ENCODE measurements around the gene GKAP1.
"Not testable (repeated sequence)": the region's sequence is repeated elsewhere in the genome, so short reads cannot be mapped to it uniquely, and the experiment has no call there.

Gene GKAP1

DNA sequence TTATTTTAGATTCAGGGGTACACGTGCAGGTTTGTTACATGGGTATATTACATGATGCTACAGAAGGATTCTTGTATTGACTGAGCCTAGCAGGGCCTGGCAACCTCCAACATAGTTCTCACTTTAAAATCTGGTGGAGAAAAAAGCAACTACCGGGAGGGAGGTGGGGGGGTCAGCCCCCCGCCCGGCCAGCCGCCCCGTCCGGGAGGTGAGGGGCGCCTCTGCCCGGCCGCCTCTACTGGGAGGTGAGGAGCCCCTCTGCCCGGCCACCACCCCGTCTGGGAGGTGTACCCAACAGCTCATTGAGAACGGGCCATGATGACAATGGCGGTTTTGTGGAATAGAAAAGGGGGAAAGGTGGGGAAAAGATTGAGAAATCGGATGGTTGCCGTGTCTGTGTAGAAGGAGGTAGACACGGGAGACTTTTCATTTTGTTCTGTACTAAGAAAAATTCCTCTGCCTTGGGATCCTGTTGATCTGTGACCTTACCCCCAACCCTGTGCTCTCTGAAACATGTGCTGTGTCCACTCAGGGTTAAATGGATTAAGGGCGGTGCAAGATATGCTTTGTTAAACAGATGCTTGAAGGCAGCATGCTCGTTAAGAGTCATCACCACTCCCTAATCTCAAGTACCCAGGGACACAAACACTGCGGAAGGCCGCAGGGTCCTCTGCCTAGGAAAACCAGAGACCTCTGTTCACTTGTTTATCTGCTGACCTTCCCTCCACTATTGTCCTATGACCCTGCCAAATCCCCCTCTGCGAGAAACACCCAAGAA lies 88.8 kb downstream of the GKAP1 start:
- not testable (repeated sequence) for DNase-seq

DNA sequence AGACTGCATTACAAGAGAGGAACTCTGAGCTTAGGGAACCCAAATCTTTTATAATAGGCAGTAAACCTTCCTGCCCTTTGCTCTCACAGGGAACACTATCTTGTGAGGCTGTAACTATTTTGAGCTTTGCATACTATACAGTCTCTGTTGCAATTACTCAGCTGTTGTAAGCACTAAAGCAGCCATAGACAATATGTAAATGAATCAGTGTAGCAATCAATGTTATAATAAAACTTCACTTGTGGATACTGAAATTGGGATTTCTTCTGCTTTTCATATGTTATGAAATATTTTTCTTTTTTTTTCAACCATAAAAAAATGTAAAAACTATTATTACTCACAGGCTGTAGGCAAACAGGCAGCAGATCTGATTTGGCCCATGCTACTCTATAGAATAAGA lies 93.1 kb downstream of the GKAP1 start:
- no peak for DNase-seq

DNA sequence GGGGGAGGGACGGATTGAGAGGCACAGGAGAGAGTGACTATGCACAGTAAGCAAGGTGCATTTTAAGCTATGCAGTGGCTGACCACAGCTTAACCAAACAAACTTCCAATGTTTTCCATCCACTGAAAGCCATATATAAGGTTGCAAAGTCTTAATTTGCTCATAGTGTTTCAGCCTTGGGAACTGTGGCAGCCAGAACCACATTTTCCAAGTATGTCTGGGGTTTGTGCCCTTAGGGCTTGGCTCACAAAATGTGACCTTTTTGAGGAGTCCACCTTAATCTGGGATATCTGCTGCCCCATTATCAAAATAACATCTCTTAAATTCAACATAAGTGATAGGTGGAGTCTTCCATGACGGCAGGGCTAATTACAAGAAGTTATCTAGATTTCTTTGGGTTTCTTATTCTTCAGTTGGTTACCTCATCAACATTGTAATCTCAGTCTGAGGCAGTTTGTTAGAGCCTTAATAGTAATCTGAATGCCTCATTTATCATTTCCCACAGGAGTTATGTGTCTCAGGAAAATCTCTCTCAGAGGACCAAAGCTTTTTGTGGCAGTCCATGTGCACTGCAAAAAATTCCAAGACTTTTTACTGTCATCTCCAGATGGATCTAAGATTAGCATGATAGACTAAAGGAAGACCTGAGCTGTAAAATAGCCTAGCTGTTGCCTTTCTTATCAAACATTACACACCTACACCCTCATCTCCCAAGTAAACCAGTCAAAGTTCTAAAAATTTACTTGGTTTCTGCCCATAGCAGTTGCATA lies 94.7 kb downstream of the GKAP1 start:
- no peak for DNase-seq

DNA sequence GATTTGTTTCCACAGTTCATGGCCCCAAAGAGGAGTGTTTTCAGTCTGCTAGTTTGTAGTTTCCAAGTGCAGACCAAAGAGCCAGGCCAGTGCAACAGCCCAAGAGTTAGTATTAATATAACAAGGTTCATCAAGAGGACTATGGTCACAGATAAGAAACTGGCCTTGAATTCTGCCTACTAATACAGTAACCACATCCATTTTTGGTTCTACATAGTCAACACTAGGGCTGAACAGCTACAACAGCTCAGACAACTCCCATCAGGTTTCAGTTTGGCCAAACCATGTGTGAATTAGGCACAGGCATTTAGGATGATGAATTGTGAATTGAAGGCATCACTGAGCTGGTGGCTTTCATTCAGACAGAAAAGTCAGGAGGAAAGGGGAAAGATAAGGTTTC lies 96.1 kb downstream of the GKAP1 start:
- no peak for DNase-seq

DNA sequence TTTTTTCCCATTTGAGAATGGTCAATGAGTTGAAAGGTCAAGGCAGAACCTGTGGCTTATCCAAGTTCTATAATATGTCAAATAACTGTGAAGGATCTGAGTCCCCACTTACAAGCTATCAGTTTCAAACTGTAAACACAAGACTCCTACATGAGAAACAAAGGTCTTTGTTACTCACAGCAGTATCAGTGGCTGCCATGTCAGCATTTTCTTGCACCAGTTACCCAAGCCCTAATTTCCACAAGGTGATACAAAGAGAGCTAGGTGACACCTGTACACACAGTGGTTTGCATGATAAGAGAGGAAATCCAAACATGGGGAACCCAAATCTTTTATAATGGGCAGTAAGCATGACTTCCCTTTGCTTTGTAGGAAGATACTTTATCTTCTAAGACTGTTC lies 101.8 kb downstream of the GKAP1 start:
- DNase-seq = no peak

DNA sequence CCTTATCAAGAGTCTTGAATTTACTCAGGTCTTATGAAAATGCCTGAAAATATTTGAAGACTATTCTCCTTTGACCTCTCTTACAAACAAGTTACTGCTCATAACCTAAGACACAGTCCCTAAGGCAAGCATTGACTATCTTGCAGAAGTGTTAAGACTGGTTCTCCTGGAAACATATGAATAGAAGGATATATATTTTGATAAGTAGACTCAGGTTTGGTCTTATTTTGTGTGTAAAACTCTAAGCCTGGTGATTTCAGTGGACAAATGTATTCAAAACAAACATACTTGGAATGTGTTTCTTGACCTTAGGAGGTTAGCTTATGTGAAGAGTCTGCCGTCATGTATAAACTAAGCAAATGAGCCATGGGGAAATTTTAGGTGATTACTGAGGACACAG lies 102.3 kb downstream of the GKAP1 start:
- DNase-seq = no peak

DNA sequence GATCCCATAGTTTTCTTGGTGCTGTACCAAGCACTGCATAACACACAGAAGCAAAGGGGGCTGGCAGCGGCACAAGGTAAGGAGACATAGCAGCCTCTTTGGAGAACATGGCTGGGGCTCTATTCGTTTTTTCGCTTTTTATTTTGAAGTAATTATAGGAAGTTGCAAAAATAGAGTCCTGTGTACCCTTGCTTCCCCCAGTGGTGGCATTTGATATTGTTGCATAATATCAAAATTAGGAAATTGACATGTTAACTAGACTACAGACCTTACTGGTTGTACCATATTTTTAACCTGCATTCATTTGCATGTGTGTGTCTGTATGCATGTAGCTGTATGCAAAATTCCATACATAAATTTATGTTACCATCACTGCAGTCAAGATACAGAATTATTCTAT lies 103.2 kb downstream of the GKAP1 start:
- no peak for DNase-seq

DNA sequence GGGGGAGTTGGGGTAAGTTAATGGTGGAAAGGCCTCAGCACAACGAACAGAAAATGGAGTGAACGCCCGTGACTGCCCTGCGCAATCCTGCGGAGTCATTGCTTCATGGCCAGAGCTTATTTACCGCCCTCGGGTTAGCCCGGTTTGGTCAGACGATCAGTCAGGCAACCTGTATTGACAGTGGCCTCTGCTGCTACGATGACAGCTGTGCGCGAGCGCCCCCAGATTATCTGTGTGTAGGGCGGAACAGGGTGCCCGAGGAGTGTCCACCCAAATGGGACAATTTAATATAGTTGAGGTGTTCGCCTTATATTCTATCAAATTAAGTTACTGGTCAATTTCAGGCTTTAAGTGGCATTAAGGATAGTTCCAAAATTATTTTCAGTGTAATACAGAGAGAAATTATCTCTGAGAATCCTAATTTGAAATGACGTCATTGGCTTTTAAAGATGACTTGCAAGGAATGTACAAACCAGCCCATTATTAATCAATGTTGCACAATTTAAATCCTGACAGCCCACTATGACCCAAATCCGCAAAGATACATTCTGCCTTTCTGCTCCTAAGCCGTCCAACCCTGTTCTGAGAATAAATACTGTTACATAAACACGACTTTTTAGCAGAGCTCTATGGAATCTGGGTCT lies 108.9 kb downstream of the GKAP1 start:
- peak; percentile 57 for DNase-seq

DNA sequence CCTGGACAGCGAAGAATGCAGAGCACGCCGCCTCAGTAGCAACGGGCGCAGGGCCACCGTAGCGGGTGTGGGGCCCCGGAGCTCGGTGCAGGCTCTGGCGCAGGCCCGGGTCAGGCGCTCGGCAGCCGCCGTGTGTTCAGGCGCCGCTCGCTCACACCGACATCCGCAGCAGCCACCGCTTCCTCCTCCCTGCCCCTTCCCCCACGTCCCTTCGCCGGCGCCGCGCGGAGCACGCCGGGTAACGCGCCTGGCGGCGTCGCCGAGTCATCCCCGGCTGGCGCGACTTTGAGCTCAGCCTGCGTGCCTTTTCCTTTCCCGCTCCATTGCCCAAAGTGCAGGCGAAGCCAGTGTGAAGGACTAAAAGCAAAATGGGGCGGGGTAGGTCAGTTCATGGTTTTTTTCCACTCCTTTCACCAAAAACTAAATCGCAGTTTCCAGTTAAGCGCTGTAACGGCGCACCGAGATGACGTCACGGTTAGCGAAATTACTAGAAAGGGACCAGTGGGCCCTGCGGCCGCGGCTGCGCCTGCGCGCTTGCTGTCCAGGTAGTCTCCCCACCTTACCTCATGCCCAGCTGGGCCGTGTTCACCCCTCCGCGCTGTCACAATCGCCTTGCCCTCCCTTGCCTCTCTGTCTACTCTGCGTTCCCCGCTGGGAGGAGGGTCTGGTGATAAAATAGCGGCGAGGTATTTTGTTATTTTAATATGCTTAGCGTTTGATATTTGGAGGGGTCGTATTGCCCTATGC lies 109.6 kb downstream of the GKAP1 start, which contains the start of gene UBQLN1:
Gene UBQLN1, minus strand, starts transcription at position 191 of the 747 bp plus-strand sequence. CDS start 279 bp downstream, outside the sequence.
- peak; percentile 91 for DNase-seq

DNA sequence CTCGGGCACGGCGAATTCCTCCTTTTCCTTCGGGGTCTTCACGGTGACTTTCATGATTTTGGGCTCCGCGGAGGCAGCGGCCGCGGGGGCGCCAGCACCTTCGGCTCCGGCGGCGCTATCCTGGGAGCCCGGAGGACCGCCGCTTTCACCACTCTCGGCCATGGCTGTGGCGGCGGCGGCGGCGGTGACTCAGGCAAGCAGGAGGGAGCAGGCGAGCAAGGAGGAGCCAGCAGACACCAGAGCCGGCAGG lies 110.1 kb downstream of the GKAP1 start:
- DNase-seq = peak; percentile 82

DNA sequence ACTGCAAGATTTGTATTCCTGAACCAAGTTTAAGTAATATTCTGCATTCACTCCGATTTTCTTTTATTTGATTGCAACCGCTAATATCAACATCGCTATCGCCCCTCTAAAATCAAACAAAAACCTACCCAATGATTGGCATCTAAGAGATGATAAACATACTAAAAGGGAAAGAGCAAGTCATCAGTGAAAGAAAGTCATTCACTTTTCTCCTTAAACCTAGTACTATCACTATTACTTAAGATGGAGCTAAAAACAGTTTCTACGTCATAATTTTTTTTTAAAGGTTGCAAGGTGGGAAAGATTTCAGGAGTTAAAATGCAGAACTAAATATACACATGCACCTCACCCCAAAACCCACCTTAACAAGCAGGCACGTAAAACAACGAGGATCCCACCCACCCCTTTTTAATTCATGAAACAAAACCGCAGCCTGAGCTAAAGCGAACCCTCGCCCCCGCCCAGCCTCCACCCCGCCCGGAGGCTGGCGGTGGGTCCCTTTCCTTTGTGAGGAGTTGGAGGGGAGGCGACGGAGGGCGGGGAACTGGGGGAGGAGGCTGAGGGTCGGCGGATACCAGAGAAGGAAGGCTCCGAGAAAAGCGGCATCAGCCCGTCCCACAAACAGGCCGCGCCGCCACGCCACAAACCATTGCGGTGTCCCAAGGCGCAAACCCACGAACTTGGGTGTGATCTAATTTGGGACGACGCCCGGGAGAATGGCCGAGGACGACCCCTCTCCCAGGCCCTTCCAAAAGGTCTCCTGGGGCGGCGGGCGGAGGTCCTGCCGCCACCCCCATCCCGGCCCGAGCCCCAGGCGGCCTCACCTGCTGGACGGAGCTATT lies 110.7 kb downstream of the GKAP1 start:
- DNase-seq = peak; percentile 47

DNA sequence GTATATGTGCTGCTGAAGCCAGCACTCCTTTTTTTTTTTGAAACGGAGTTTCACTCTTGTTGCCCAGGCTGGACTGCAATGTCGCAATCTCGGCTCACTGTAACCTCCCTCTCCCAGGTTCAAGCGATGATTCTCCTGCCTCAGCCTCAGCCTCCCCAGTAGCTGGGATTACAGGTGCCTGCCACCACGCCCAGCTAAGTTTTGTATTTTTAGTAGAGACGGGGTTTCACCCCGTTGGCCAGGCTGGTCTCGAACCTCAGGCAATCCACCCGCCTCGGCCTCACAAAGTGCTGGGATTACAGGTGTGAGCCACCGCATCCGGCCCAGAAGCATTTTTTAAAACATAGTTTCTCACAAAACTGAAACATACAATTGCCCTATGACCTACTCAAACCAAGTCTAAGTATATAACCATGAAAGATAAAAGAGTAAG lies 112.3 kb downstream of the GKAP1 start:
- not testable (repeated sequence) for DNase-seq

DNA sequence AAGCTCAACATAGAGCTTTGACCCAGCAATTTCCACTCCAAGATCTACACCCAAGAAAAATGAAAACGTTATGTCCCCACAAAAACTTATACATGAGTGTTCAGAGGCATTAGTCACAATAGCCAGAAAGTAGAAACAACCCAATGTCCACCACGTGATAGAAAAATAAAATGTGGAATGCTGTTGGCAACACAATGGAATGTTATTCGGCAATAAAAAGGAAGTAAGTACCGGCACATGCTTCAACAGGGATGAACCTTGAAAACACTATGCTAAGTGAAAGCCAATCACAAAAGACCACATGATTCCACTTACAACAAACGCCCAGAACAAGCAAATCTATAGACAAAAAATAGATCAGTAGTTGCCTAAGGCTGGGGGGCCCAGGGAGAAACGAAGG lies 115.8 kb downstream of the GKAP1 start:
- peak; percentile 84 for DNase-seq

DNA sequence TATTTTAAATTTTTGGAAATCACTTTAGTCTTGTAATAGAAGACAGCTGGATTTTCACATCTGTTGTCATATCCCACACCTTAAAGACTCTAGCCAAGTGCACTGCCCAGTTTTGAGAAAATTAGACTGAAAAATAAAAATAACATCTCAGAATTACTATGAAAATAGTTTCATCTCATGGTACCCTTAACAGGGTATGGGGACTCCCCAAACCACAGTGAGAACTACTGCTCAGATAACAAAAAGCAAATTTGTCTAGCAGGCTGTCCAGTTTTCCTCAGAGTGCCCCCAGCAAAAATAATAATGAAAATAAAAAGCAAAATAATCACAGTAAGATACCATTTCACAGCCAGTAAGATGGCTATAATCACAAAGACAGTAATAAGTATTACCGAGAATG lies 116.3 kb downstream of the GKAP1 start:
- DNase-seq = no peak

DNA sequence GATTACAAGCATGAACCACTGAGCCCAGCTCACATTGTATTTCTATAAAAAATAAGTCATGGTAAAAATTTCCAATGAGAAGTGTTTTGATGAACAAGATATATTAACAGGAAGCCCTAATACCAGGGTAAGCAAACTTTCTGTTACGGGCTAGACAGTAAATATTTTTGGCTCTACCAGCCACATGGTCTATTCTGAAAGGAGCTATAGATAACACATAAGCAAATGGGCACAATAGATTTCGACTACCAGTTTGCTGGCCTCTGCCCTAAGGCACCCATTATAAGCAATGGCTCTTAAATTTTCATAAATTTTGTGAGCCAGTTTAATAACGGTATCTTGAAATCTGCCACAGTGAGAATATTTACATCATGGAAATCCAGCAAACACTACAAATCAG lies 118.0 kb downstream of the GKAP1 start:
- DNase-seq = no peak

DNA sequence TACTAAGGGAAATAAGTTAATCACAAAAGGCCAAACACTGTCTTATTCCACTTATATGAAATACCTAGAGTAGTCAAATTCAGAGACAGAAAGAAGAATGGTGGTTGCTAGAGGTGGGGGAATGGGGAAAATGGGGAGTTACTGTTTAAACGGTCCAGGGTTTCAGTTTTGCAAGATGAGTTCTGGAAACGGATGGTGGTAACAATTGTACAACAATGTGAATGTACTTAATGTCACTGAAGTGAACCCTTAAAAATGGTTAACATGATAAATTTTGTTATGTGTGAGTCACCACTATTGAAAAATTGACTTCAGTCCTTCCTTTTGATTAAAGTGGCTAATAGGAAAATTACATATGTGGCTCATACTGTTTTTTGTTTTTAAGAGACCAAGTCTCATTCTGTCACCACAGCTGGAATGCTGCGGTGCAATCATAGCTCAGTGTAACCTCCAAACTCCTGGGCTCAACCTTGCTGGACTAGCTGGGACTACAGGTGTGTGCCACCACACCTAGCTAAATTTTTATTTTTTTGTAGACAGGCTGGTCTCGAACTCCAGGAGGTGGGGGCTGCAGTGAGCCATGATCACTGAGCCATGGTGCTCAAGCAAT lies 118.5 kb downstream of the GKAP1 start:
- no peak for DNase-seq

DNA sequence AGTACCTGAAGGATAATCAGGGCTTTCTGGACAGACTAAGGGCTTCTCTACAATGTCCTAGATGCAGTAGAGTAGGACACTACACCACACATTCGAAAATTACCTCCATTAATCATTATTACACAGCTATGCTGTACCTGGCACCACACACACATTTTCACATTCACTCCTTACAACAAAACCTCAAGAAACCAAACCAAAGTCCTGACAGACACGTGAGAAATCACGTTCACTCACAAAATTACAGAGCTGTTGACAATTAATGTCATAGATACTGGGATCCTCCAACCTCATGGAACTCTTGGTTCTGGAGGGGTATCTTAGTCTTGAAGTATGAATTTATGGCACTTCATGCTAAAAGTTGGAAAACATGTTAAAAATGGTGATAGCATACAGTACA lies 126.1 kb downstream of the GKAP1 start:
- no peak for DNase-seq
